SK-N-SH (cell line): Measurements from ENCODE around the gene CRTC1. TPM values are rescaled to one million over a fixed set of nuclear protein-coding genes. Genes with fewer than 3 reads are reported as not detected.

Experiments used
- CTCF ChIA-PET: fragments of 300-600, 350-600 bp; formaldehyde crosslinking; extraction: SDS; loops from one replicate; lab custom pipeline; 2021; lab: Yijun Ruan, JAX
- POLR2A ChIA-PET: fragments of 350-600 bp; sonication (Branson Sonifier 250); formaldehyde crosslinking; extraction: SDS; loops from one replicate; lab custom pipeline; 2020; ENCODE audit warnings: antibody characterized with exemption, inconsistent platforms; lab: Yijun Ruan, JAX
- DNase-seq: peaks from one replicate; pipeline ENCODE4 v3.0.0; 2012
- H2AFZ ChIP-seq: fragments of 200-600 bp; sonication (generic); 2 replicates; pipeline ENCODE4 v1.8.1; 2016; ENCODE audit warnings: antibody characterized with exemption, mild to moderate bottlenecking, low read depth
- H3F3A ChIP-seq: fragments of 200-600 bp; sonication (generic); replicated peaks from 2 replicates; pipeline ENCODE3; 2016; ENCODE audit warnings: antibody characterized with exemption, mild to moderate bottlenecking; ENCODE audit not compliant: insufficient read depth
- H3K27ac ChIP-seq, 2 experiments: fragments of 200-500 bp in 1 of 2; fragments of 200-600 bp in 1 of 2; sonication (Bioruptor generic) in 1 of 2; sonication (generic), shearing (Covaris generic) in 1 of 2; 2 replicates each; pipeline versions ENCODE4 v1.5.1 to v1.6.1; 2014 to 2016; ENCODE audit warnings: low read depth in 2 of 2, inconsistent platforms in 1 of 2, low read length in 1 of 2, mild to moderate bottlenecking in 1 of 2, mixed read lengths in 1 of 2
- H3K27me3 ChIP-seq: fragments of 200-600 bp; sonication (generic), shearing (Covaris generic); 2 replicates; pipeline ENCODE4 v1.6.1; 2016; ENCODE audit warnings: mixed run types; ENCODE audit not compliant: insufficient read depth
- H3K36me3 ChIP-seq, 2 experiments: fragments of 200-500 bp in 1 of 2; fragments of 200-600 bp in 1 of 2; sonication (Bioruptor generic) in 1 of 2; sonication (generic) in 1 of 2; replicated peaks in 1 of 2; 2 replicates each; pipeline versions ENCODE3 to v1.5.1; 2014 to 2016; ENCODE audit warnings: low read length in 1 of 2, mild to moderate bottlenecking in 1 of 2; ENCODE audit not compliant: insufficient read depth in 2 of 2, control insufficient read depth in 1 of 2
- H3K4me1 ChIP-seq, 2 experiments: fragments of 200-500 bp in 1 of 2; fragments of 200-600 bp in 1 of 2; sonication (Bioruptor generic) in 1 of 2; sonication (generic), shearing (Covaris generic) in 1 of 2; 2 replicates each; pipeline versions ENCODE4 v1.5.1 to v1.6.1; 2014 to 2016; ENCODE audit warnings: low read depth in 1 of 2, low read length in 1 of 2, mixed run types in 1 of 2; ENCODE audit not compliant: insufficient read depth in 2 of 2, control insufficient read depth in 1 of 2
- H3K4me2 ChIP-seq: fragments of 200-600 bp; sonication (generic), shearing (Covaris generic); 2 replicates; pipeline ENCODE4 v1.6.1; 2017; ENCODE audit warnings: mixed run types
- H3K4me3 ChIP-seq, 2 experiments: fragments of 200-500 bp in 1 of 2; fragments of 200-600 bp in 1 of 2; sonication (Bioruptor generic) in 1 of 2; sonication (generic), shearing (Covaris generic) in 1 of 2; 2 replicates each; pipeline versions ENCODE4 v1.5.1 to v1.8.1; 2014 to 2016; ENCODE audit warnings: low read depth in 2 of 2, inconsistent platforms in 1 of 2, low read length in 1 of 2, mild to moderate bottlenecking in 1 of 2, mixed read lengths in 1 of 2, moderate library complexity in 1 of 2
- H3K79me2 ChIP-seq: fragments of 200-600 bp; sonication (generic); 2 replicates; pipeline ENCODE4 v1.8.1; 2017; ENCODE audit warnings: mild to moderate bottlenecking; ENCODE audit not compliant: insufficient read depth
- H3K9ac ChIP-seq: fragments of 200-600 bp; sonication (generic); 2 replicates; pipeline ENCODE4 v1.6.1; 2017; ENCODE audit warnings: mixed run types
- H3K9me2 ChIP-seq: fragments of 200-600 bp; sonication (generic); 2 replicates; pipeline ENCODE4 v1.6.1; 2017; ENCODE audit warnings: mixed run types
- H3K9me3 ChIP-seq: fragments of 200-600 bp; sonication (generic); 2 replicates; pipeline ENCODE4 v1.6.1; 2017; ENCODE audit warnings: mixed run types, mild to moderate bottlenecking, moderate library complexity
- H4K20me1 ChIP-seq: fragments of 200-600 bp; sonication (generic); 2 replicates; pipeline ENCODE4 v1.6.1; 2017; ENCODE audit warnings: mild to moderate bottlenecking, mixed run types; ENCODE audit not compliant: insufficient read depth
- CHD2 ChIP-seq: fragments of 150-350 bp; IDR thresholded peaks from 2 replicates; pipeline ENCODE4 v1.6.1; 2018; ENCODE audit warnings: low read length; ENCODE audit not compliant: partially characterized antibody
- CTCF ChIP-seq: fragments of 200-600 bp; sonication (generic); IDR thresholded peaks from 2 replicates; pipeline ENCODE4 v1.6.1; 2017; ENCODE audit warnings: antibody characterized with exemption, mild to moderate bottlenecking, moderate library complexity
- ELF1 ChIP-seq: IDR thresholded peaks from 2 replicates; pipeline ENCODE4 v1.4.0; 2012
- FOSL2 ChIP-seq: IDR thresholded peaks from 2 replicates; pipeline ENCODE4 v1.4.0; 2012; ENCODE audit warnings: low read depth, mild to moderate bottlenecking, moderate library complexity, borderline replicate concordance
- FOXJ3 ChIP-seq: sonication (generic); formaldehyde crosslinking; IDR thresholded peaks from 2 replicates; pipeline ENCODE4 v1.5.1; 2020; ENCODE audit warnings: mild to moderate bottlenecking, missing genetic modification reagents
- GABPA ChIP-seq: IDR thresholded peaks from 2 replicates; pipeline ENCODE4 v1.4.0; 2012; ENCODE audit warnings: low read depth, mild to moderate bottlenecking
- JUND ChIP-seq: IDR thresholded peaks from 2 replicates; pipeline ENCODE4 v1.4.0; 2012
- MXI1 ChIP-seq: IDR thresholded peaks from 2 replicates; pipeline ENCODE4 v1.6.1; 2012; ENCODE audit warnings: mild to moderate bottlenecking, low read depth, low read length, improper control_type of control experiment
- NRF1 ChIP-seq: IDR thresholded peaks from 2 replicates; pipeline ENCODE4 v1.6.1; 2012; ENCODE audit warnings: low read depth, mild to moderate bottlenecking, low read length
- PBX3 ChIP-seq: IDR thresholded peaks from 2 replicates; pipeline ENCODE4; 2012
- POLR2AphosphoS5 ChIP-seq: IDR thresholded peaks from 2 replicates; pipeline ENCODE4 v1.6.1; 2012; ENCODE audit warnings: low read depth, low read length
- RCOR1 ChIP-seq: fragments of 150-350 bp; IDR thresholded peaks from 2 replicates; pipeline ENCODE4 v1.6.1; 2017; ENCODE audit warnings: antibody characterized with exemption, low read length
- RXRA ChIP-seq: IDR thresholded peaks from 2 replicates; pipeline ENCODE4 v1.4.0; 2012; ENCODE audit warnings: low read depth, mild to moderate bottlenecking, borderline replicate concordance
- SIN3A ChIP-seq: IDR thresholded peaks from 2 replicates; pipeline ENCODE4 v1.6.1; 2012; ENCODE audit warnings: low read depth, mild to moderate bottlenecking, low read length, moderate library complexity, borderline replicate concordance
- SMC3 ChIP-seq: IDR thresholded peaks from 2 replicates; pipeline ENCODE4 v1.6.1; 2012; ENCODE audit warnings: low read depth, low read length, improper control_type of control experiment
- TAF1 ChIP-seq: IDR thresholded peaks from 2 replicates; pipeline ENCODE4 v1.6.1; 2012; ENCODE audit warnings: low read depth, mild to moderate bottlenecking, low read length, moderate library complexity, borderline replicate concordance
- YY1 ChIP-seq: IDR thresholded peaks from 2 replicates; pipeline ENCODE4 v1.4.0; 2012; ENCODE audit warnings: low read depth, mild to moderate bottlenecking
- WGBS: methylation state at CpG from one replicate; pipeline ENCODE4 v1.1.6; 2017; ENCODE audit warnings: low lambda C conversion rate; 5-methylcytosine and 5-hydroxymethylcytosine counted together
- polyA plus RNA-seq, 3 experiments: library from polyadenylated mRNA; depleted of rRNA; stranded (reverse); fragments of >200 nt; gene quantifications; 2 replicates each; pipeline ENCODE4 v1.2.3, GENCODE V29; 2012
- TF ChIP-seq, protein P1 (sequence below): IDR thresholded peaks from 2 replicates; pipeline ENCODE4 v1.4.0; 2012; ENCODE audit warnings: low read depth, borderline replicate concordance
- TF ChIP-seq, protein P2 (sequence below): fragments of 150-350 bp; IDR thresholded peaks from 2 replicates; pipeline ENCODE4 v1.6.1; 2017; ENCODE audit warnings: antibody characterized with exemption, low read length, low read depth, borderline replicate concordance

Gene CRTC1
- polyA plus RNA-seq, 1 of the 3 experiments (the other 2 are of a cell fraction), result 5.0 TPM

DNA sequence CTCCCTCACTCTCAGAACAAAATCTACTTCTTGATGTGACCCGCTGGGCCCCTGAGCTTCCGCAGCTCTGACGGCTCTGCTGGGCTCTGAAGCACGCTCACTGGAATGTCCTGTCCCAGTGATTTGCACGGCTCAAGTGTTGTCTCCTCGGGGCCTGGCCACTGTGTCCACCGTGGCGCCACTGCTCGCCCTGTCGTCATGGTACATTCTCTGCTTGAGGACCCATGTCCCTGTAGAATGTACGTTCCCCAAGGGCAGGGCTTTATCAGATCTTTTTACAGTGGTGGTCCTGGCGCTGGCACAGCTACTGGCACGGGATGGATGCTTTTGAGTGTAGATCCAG is 34.5 kb upstream of the CRTC1 start:
- Histone ChIP-seq H3K9me3 (no peaks in the 10 kb centered on the region), H3K27me3 (no peaks in the 10 kb centered on the region), H3K79me2 (peaks cover 14% of the 10 kb centered on the region; the same call in 1 of the 2 replicates), H4K20me1 (0 out of 2 replicates have a peak, but pooled peaks cover 3% of the 10 kb centered on the region), H3K9me2 (no peaks in the 10 kb centered on the region), H3K4me2 (no peak overlapping the region), H3K36me3 (no peaks in the 10 kb centered on the region), H3F3A (no peaks in the 10 kb centered on the region), H3K27ac (no peak overlapping the region), H3K9ac (no peak overlapping the region), H3K4me3 (no peak overlapping the region), H3K4me1 (peaks cover 0 to 6% of the 10 kb centered on the region in 2 experiments; a peak in 1 of 4 replicates), H2AFZ (no peak overlapping the region)
- 82% methylated on average over 11 of the region's 13 CpGs for WGBS
- ChIA-PET CTCF (interaction anchor here (0.6 to 2.0 kb wide), 2 partner anchors 23 to 198 kb away, joined by 4 to 5 read pairs; no protein-coding TSS in a partner anchor), POLR2A (interaction anchor here (0.6 kb wide), 1 partner anchor 235 kb away, joined by 3 read pairs; no protein-coding TSS in a partner anchor)
- TF ChIP-seq, protein P1, sequence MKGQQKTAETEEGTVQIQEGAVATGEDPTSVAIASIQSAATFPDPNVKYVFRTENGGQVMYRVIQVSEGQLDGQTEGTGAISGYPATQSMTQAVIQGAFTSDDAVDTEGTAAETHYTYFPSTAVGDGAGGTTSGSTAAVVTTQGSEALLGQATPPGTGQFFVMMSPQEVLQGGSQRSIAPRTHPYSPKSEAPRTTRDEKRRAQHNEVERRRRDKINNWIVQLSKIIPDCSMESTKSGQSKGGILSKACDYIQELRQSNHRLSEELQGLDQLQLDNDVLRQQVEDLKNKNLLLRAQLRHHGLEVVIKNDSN, result no peak
- TF ChIP-seq MXI1, result no peak
- no peak for TF ChIP-seq ELF1
- no peak for TF ChIP-seq RXRA
- no peak for TF ChIP-seq TAF1
- no peak for TF ChIP-seq GABPA
- no peak for TF ChIP-seq FOXJ3
- no peak for TF ChIP-seq RCOR1
- TF ChIP-seq CTCF, result no peak
- no peak for TF ChIP-seq CHD2
- no peak for TF ChIP-seq POLR2AphosphoS5
- TF ChIP-seq JUND, result no peak
- TF ChIP-seq PBX3, result no peak
- no peak for TF ChIP-seq YY1
- no peak for TF ChIP-seq NRF1
- TF ChIP-seq SMC3, result no peak
- no peak for TF ChIP-seq FOSL2
- TF ChIP-seq, protein P2, sequence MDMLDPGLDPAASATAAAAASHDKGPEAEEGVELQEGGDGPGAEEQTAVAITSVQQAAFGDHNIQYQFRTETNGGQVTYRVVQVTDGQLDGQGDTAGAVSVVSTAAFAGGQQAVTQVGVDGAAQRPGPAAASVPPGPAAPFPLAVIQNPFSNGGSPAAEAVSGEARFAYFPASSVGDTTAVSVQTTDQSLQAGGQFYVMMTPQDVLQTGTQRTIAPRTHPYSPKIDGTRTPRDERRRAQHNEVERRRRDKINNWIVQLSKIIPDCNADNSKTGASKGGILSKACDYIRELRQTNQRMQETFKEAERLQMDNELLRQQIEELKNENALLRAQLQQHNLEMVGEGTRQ, result no peak
- TF ChIP-seq SIN3A, result no peak
- no peak for DNase-seq
